Fibroblast of gingiva (primary cell): ENCODE measurements around the gene FBXL15.

Experiments used
- DNase-seq: peaks from one replicate; pipeline ENCODE4 v3.0.0-alpha.2; 2011; ENCODE audit warnings: low read depth

Gene FBXL15

GRCh38 chr10:102457591-102458150 lies 37.0 kb downstream of the FBXL15 start:
- no peak for DNase-seq

DNA sequence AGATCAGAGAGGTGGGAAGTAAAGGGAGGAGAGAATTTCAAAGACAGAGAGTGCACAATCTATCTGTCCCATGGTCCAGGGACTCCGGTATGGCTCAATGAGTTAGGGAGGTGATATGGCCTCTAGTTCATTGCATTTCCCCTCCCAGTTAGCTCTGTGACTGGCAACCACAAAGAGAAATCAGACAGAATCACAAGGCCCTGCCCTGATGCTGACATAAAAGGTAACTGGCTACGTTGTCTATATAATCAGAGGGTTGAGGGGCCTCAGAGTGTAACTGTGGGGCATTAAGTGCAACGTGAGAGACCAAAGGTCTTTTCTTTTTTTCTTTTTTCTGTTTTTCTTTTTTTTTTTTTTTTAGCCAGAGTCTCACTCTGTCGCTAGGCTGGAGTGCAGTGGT lies 38.0 kb downstream of the FBXL15 start:
- DNase-seq, result no peak

DNA sequence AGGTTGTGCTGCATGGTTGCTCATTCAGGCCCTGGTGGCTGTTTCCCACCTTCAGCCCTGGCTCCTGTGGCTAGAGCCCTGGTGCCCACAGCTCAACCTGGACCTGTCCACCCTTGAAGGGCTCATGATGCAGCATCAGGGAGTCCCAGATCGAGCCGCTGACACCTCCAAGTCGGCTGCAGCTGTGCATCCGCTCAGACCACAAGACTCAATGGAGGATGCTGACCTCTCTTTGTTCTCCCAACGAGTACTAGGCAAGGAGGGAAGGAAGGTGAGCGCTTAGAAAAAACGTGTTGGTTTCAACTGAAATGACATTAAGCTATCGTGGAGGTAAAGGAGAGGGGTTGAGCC lies 40.2 kb downstream of the FBXL15 start:
- DNase-seq, result no peak

DNA sequence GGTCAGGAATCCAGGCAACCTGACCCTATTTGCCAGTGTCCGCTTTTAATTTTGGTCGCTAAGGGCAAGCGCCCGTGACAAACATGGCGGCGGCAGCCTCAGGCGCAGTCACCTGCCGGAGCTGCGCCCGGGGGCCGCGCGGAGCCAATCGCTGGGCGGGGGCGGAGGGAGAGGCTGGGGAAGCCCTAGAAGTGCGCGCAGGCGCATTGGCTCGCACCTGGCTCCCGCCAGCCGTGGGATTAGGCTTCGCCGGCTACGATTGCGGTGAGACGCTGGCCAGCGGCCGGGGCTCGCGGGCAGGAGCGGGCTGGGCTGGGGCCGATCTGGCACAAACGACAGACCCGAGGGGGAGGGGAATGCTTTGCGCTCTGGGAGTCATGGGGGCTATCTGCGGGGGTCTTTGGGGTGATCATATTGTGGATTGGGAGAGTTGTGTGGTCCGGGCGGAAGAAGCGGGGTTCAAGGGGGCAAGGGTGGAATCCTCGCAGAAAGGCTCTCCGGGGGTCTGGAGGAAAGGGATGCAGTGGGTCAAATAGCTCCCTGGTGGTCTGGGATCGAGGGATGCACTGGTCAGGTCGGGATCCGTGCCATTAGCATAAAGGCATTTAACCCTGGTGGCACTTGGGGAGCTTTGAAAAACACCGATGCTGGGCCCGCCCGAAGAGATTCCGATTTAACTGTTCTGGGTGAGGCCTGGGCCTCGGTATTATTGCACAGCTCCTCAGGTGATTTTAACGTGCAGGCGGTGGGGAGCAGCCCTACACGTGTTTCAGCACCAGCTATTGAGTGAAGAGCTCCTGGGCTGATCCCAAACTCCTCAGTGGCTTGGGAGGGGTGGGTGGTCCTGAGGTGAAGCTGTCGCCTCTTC lies 40.8 kb downstream of the FBXL15 start:
- DNase-seq, result peak; percentile 66

GRCh38 chr10:102462512-102463054 lies 41.9 kb downstream of the FBXL15 start:
- DNase-seq, result no peak

GRCh38 chr10:102463983-102464382 lies 43.3 kb downstream of the FBXL15 start:
- no peak for DNase-seq

DNA sequence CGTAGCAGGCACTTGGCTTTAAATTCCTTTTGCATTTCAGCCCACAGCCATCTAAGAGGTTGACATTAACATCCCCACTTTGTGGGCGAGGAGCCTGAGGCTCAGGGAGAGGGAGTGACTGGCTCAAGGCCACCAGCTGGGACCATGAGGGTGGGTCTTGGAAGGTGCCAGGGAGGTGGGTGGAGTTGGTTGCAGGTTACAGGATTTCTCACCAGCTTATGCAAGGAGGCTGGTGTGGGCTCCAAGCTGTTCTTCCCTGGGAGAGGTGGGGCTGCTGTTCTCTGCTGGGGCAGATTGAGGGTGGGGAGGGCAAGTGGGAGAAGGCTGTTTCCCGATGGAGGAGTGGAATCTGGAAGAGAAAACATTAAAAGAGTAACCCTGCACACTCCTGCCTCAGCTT lies 44.8 kb downstream of the FBXL15 start:
- no peak for DNase-seq

DNA sequence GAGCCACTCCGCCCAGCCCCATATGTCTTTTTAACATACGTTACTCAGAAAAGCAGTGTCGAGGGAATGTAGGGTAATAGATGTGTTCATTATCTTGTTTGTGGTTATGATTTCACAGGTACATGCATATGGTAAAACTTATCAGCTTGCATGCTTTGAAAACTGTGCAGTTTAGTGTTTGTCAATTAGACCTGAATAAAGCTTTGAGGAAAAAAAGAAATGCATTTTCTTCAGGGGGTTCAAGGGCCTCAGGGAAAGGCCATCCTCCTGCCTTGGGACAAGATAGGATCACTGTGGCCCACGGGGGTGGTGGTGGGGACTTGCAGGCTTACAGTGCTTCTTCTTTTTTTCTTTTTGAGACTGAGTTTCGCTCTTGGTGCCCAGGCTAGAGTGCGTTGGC lies 46.7 kb downstream of the FBXL15 start:
- DNase-seq, result no peak

DNA sequence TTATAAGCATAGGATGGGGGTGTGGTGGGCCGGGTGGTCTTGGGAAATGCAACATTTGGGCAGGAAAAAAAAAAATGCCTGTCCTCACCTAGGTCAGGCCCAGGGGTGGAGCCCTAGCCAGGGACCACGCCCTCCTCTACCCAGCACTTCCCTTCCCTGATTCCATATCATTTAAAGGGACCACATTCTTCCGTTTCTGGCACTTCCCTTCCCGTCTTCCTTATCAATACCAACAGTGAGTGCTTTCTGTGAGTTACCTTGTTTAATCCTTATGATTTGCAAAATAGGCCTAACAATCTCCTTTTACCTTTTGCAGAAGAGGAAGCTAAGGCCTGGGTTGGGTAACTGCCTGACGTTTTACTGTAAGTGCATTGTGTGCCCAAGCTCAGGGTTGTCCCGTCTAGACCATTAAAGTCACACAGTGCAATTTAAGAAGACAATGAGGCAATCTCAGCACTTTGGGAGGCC lies 47.4 kb downstream of the FBXL15 start:
- no peak for DNase-seq

DNA sequence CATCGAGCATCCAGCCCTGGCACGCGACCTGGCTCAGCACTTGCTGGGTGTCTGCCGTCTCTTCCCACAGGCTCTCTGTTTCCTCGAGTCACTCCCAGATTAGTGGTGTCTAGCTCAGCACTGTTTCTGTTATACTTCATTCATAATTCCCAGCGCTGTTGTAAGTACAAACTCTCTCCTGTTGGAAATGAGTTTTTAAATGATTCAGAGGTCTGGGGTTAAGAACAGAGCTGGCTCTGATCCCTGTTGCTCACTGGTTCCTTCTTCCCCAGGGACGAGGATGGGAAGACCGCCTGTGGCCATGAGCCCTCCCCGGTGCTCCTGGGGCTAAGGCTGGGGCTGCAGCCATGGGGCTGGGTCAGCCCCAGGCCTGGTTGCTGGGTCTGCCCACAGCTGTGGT lies 48.0 kb downstream of the FBXL15 start:
- no peak for DNase-seq

GRCh38 chr10:102470579-102471546 lies 50.2 kb downstream of the FBXL15 start:
- no peak for DNase-seq
